ENCODE measurements around the gene SPDYC. TPM values are rescaled to one million over a fixed set of nuclear protein-coding genes. Genes with fewer than 3 reads are reported as not detected.

SPDYC gene
- total and polyA plus RNA-seq, 2 of the 13 experiments (the other 11 are each of a cell fraction or from before 2014, with no cell fraction given) = 0.15 to 0.33 TPM

- Histone ChIP-seq H3K36me3 (replicated peaks in 1 of 2; ENCODE audit: control insufficient read depth in 1 of 2, insufficient read depth in 2 of 2, low read length in 2 of 2) (no peaks in the 10 kb centered on the region), H3K4me1 (ENCODE audit: insufficient read depth, low read length) (peaks cover 9% of the 10 kb centered on the region), H3K9me3 (ENCODE audit: low read length) (no peaks in the 10 kb centered on the region), H4K20me1 (ENCODE audit: insufficient read depth, low read length) (no peaks in the 10 kb centered on the region), H3K4me2 (ENCODE audit: low read depth, low read length) (no peak overlapping the region), H3K4me3 (replicated peaks in 1 of 3; ENCODE audit: insufficient read depth in 1 of 3, low read depth in 2 of 3, low read length in 3 of 3) (no peak overlapping the region), H3K27me3 (ENCODE audit: control insufficient read depth in 1 of 2, insufficient read depth in 2 of 2, low read length in 2 of 2) (peaks cover 0 to 4% of the 10 kb centered on the region in 2 experiments; a peak in 1 of 5 replicates), H2AFZ (ENCODE audit: low read length) (no peak overlapping the region), H3K79me2 (ENCODE audit: insufficient read depth, low read length) (no peaks in the 10 kb centered on the region), H3K9ac (ENCODE audit: insufficient read depth, low read depth, low read length) (no peak overlapping the region), H3K27ac (ENCODE audit: extremely low read length, insufficient read depth, low read length) (no peak overlapping the region)
- 52% methylated on average over 5 of the region's 6 CpGs for WGBS (ENCODE audit: low lambda C conversion rate)
- in situ Hi-C loops (cut with HindIII; ENCODE audit: extremely low pct_ligation_motif_present, low pct_unique_long_range_greater_than_20kb) (loop anchor here (5.0 kb wide), 1 partner anchor 40 kb away; no protein-coding TSS in a partner anchor), intact Hi-C loops (cut with micrococcal nuclease; ENCODE audit: unreplicated experiment) (no loop called here)
- no peak for DNase-seq (ENCODE audit: low spot score)
- TF ChIP-seq ADNP (CRISPR knock-in tag; IDR thresholded peaks at IDR 0.05) (no peak), ZNF570 (CRISPR knock-in tag; IDR thresholded peaks at IDR 0.05; ENCODE audit: borderline replicate concordance) (no peak), HNRNPL (IDR thresholded peaks at IDR 0.05; ENCODE audit: low read depth, low read length) (peak; percentile 78; the same call in 1 of the 2 replicates), ZNF703 (CRISPR knock-in tag; IDR thresholded peaks at IDR 0.05; ENCODE audit: borderline replicate concordance) (no peak), JARID2 (CRISPR knock-in tag; IDR thresholded peaks at IDR 0.05; ENCODE audit: insufficient replicate concordance) (no peak)
- CTCF ChIA-PET (ENCODE audit: low intra/inter-chr PET ratio, low total read pairs) = no interaction called here
- no TSS peak for BruUV-seq (replicated peaks)
- peak; percentile 20 for ATAC-seq
- no peak for FAIRE-seq
- POLR2A ChIA-PET = no interaction called here
Measured at GRCh38 chr11:65216830-65217229, 46.8 kb downstream of the SPDYC start.

- Histone ChIP-seq H3K27me3 (ENCODE audit: control insufficient read depth in 1 of 2, insufficient read depth in 2 of 2, low read length in 2 of 2) (peaks cover 0 to 4% of the 10 kb centered on the region in 2 experiments; a peak in 1 of 5 replicates), H3K9me3 (ENCODE audit: low read length) (no peaks in the 10 kb centered on the region), H3K36me3 (replicated peaks in 1 of 2; ENCODE audit: control insufficient read depth in 1 of 2, insufficient read depth in 2 of 2, low read length in 2 of 2) (no peaks in the 10 kb centered on the region), H3K4me2 (ENCODE audit: low read depth, low read length) (no peak overlapping the region), H3K79me2 (ENCODE audit: insufficient read depth, low read length) (no peaks in the 10 kb centered on the region), H3K9ac (ENCODE audit: insufficient read depth, low read depth, low read length) (no peak overlapping the region), H3K27ac (ENCODE audit: extremely low read length, insufficient read depth, low read length) (no peak overlapping the region), H3K4me3 (replicated peaks in 1 of 3; ENCODE audit: insufficient read depth in 1 of 3, low read depth in 2 of 3, low read length in 3 of 3) (no peak overlapping the region), H2AFZ (ENCODE audit: low read length) (no peak overlapping the region), H4K20me1 (ENCODE audit: insufficient read depth, low read length) (no peaks in the 10 kb centered on the region), H3K4me1 (ENCODE audit: insufficient read depth, low read length) (peaks cover 9% of the 10 kb centered on the region)
- ChIA-PET POLR2A (interaction anchor here (0.9 to 1.1 kb wide), 2 partner anchors 21 to 106 kb away, joined by 3 read pairs; partner anchors contain the start of gene TM7SF2), CTCF (ENCODE audit: low intra/inter-chr PET ratio, low total read pairs) (no interaction called here)
- FAIRE-seq = no peak
- in situ Hi-C loops (cut with HindIII; ENCODE audit: extremely low pct_ligation_motif_present, low pct_unique_long_range_greater_than_20kb) (loop anchor here (5.0 kb wide), 1 partner anchor 40 kb away; no protein-coding TSS in a partner anchor), intact Hi-C loops (cut with micrococcal nuclease; ENCODE audit: unreplicated experiment) (no loop called here)
- ATAC-seq = no peak
- DNase-seq (ENCODE audit: low spot score) = no peak
- WGBS (ENCODE audit: low lambda C conversion rate) = 70% methylated on average over 17 of the region's 19 CpGs
- BruUV-seq (replicated peaks) = no TSS peak
- TF ChIP-seq ZNF775 (CRISPR knock-in tag; IDR thresholded peaks at IDR 0.05; ENCODE audit: borderline replicate concordance) = no peak
- no peak for TF ChIP-seq ZNF264 (CRISPR knock-in tag; IDR thresholded peaks at IDR 0.05)
- no peak for TF ChIP-seq RXRB (CRISPR knock-in tag; IDR thresholded peaks at IDR 0.05; ENCODE audit: borderline replicate concordance)
- TF ChIP-seq HBP1 (CRISPR knock-in tag; IDR thresholded peaks at IDR 0.05; ENCODE audit: low read depth) = no peak
- TF ChIP-seq PHF21A (CRISPR knock-in tag; IDR thresholded peaks at IDR 0.05) = no peak
- no peak for TF ChIP-seq ZNF614 (CRISPR knock-in tag; IDR thresholded peaks at IDR 0.05; ENCODE audit: borderline replicate concordance)
- no peak for TF ChIP-seq ZNF24 (IDR thresholded peaks at IDR 0.05)
- no peak for TF ChIP-seq ZNF800 (CRISPR knock-in tag; IDR thresholded peaks at IDR 0.05)
Measured at GRCh38 chr11:65217441-65218423, 47.7 kb downstream of the SPDYC start.

Data from HepG2 (cell line).